ENCODE measurements around the gene REEP1. TPM values are rescaled to one million over a fixed set of nuclear protein-coding genes. Genes with fewer than 3 reads are reported as not detected.

The REEP1 gene
- total and polyA plus RNA-seq, 2 of the 4 experiments (the other 2 are of a cell fraction) = under 0.01 to 0.03 TPM

- DNase-seq (no peak), ATAC-seq (ENCODE audit: low read depth) (no peak)
- Histone ChIP-seq H3K4me2 (ENCODE audit: low read depth, low read length) (no peak overlapping the region), H3K56ac (ENCODE audit: extremely low read depth, insufficient read depth, low read length) (no peak overlapping the region), H3K4ac (ENCODE audit: low read depth, low read length) (no peak overlapping the region), H3K4me1 (ENCODE audit: control insufficient read depth, insufficient read depth, low read length) (no peaks in the 10 kb centered on the region), H4K20me1 (ENCODE audit: insufficient read depth, low read length) (no peaks in the 10 kb centered on the region), H4K91ac (ENCODE audit: insufficient read depth, low read depth, low read length) (no peak overlapping the region), H4K5ac (ENCODE audit: low read depth, low read length) (no peak overlapping the region), H2AK5ac (ENCODE audit: low read depth, low read length) (no peak overlapping the region), H3K14ac (replicated peaks; ENCODE audit: low read depth, low read length) (no peak overlapping the region), H3K9ac (ENCODE audit: low read depth, low read length) (no peak overlapping the region), H2BK5ac (ENCODE audit: low read depth, low read length, poor library complexity, severe bottlenecking) (no peak overlapping the region), H3K9me3 (ENCODE audit: control insufficient read depth, insufficient read depth, low read length) (no peaks in the 10 kb centered on the region), H4K8ac (ENCODE audit: low read depth in 2 of 2, low read length in 2 of 2) (no peak overlapping the region), H3K4me3 (ENCODE audit: insufficient read depth, low read depth, low read length) (no peak overlapping the region), H3K79me1 (ENCODE audit: low read depth in 1 of 2, low read length in 2 of 2) (no peaks in the 10 kb centered on the region), H3K23ac (ENCODE audit: low read depth, low read length) (no peak overlapping the region), H2BK15ac (ENCODE audit: low read depth, low read length) (no peak overlapping the region), H3K9me1 (ENCODE audit: insufficient read depth, low read length) (no peaks in the 10 kb centered on the region), H3K27ac (ENCODE audit: insufficient read depth, low read length) (no peak overlapping the region), H2AFZ (replicated peaks; ENCODE audit: low read length, poor library complexity) (no peak overlapping the region), H3K36me3 (ENCODE audit: control insufficient read depth, insufficient read depth, low read length) (no peaks in the 10 kb centered on the region), H2BK120ac (ENCODE audit: low read depth, low read length) (no peak overlapping the region), H3K27me3 (ENCODE audit: control insufficient read depth, insufficient read depth, low read length) (peaks cover 6% of the 10 kb centered on the region), H2BK20ac (ENCODE audit: low read depth, low read length) (no peak overlapping the region), H2AK9ac (replicated peaks; ENCODE audit: low read depth, low read length, poor library complexity) (no peak overlapping the region), H3K18ac (ENCODE audit: low read depth, low read length) (no peak overlapping the region)
- dilution Hi-C loops (cut with HindIII; ENCODE audit: low sequenced_read_pairs, unreplicated experiment) (no loop called here), intact Hi-C loops (cut with micrococcal nuclease) (no loop called here), in situ Hi-C loops (cut with MboI; ENCODE audit: low sequenced_read_pairs) (no loop called here)
- TF ChIP-seq MXI1 (IDR thresholded peaks at IDR 0.05; ENCODE audit: borderline replicate concordance, low read depth, low read length) (no peak), RCOR1 (IDR thresholded peaks at IDR 0.05; ENCODE audit: insufficient replicate concordance, low read length) (no peak)
- ChIA-PET POLR2A (ENCODE audit: unreplicated experiment) (no interaction called here), CTCF (no interaction called here)
- 70% methylated on average over 4 of the region's 8 CpGs; no CpG with 5 or more reads in 1 of the 2 experiments for WGBS, 2 experiments (ENCODE audit: extremely low coverage in 2 of 2, insufficient read length in 1 of 2)
- BruUV-seq (replicated peaks) = no TSS peak
Observed at GRCh38 chr2:86352137-86352726, 14.8 kb upstream of the REEP1 start.

All from IMR-90 (cell line).